LNCAP (cell line): ENCODE measurements around the gene KCNH8.

Source experiments
- CTCF ChIP-seq: fragments of 450-650 bp; IDR thresholded peaks from 2 replicates; pipeline ENCODE4 v1.5.1; 2017; ENCODE audit warnings: mild to moderate bottlenecking

The KCNH8 gene

GRCh38 chr3:19489936-19490335 is 341.6 kb downstream of the KCNH8 start:
- TF ChIP-seq CTCF, result no peak

DNA sequence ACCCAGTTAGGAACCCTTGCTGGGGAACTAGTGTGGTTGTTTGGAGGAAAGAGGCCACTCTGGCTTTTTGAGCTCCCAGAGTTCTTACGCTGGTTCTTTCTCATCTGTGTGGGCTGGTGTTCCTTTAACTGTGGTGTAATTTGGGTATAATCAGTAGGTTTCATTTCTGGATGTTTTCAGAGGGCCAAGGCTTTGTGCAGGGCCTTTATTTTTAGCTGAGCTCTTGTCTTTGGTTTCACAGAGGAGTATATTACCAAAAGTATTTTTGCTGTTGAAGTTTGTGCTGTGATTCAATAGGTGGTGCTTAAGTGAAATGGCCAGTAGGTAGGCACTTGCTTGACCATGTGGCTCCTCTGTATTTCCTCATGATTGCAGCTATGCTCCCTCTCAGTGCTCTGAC is 357.9 kb downstream of the KCNH8 start:
- TF ChIP-seq CTCF, result no peak

- TF ChIP-seq CTCF, result no peak
These were observed 374.0 kb downstream of the KCNH8 start for GRCh38 chr3:19522305-19522704.

DNA sequence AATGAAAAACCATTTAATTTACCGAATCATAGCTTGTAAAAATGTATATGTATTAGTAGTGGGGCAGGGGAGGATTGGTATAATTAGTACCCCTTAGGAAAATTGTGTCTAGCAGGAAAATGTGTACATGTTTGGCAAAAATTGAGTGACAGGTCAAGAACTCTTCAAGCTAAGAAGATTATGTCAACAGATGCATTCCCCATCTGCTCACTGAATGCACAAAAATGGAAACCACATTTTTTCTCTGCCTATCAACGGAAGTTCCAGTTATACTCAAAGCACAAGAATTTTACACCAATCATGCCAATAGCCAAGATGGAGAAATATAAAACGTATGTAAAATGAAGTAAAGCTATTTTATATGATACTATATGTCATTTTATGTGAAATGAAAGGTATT is 377.8 kb downstream of the KCNH8 start:
- TF ChIP-seq CTCF, result no peak

- TF ChIP-seq CTCF, result no peak
These were observed 379.4 kb downstream of the KCNH8 start for GRCh38 chr3:19527746-19528145.

- no peak for TF ChIP-seq CTCF
These were observed 383.1 kb downstream of the KCNH8 start for GRCh38 chr3:19531426-19531825.

DNA sequence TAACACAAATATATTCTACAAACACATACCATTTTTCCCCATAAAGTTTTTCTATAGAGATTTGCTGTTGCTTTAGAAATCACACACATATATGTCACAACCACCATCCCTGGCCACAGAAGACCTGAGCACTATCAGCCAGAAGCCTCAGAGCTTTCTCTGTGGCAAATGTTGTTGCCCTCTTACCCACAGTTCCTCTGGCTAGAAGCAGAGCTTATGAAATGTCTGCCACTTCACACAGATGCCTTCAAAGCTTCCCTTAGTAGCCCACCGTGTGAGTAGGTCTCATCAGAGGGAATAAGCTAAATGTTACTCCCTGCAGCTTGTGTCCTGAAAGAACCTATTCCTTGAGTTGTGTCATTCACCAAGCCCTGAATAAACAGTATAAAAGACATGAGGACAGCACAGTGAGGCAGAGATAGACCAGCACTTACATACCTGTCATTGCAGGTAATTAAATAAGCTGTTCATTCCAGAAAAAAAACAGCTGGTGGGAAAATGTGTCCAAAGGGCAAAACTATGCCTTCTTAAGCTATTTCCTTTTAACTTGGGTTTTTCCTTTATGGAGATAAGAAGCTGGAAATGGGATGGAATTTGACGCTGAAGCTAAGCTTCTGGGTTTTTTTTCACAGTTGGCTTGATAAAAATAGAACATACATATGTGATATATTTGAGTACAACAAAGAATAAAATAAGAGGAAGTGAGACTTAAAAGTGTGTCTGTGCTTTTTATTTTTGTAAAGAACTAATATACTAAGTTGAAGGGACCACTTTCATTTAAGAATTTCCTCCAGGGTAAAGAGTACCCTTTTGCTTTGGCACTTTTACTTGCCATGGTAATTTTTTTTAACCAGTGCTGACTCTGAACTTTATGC is 391.4 kb downstream of the KCNH8 start:
- TF ChIP-seq CTCF, result no peak
